K562 (cell line): ENCODE results near the gene PTOV1. TPM values are rescaled to one million over a fixed set of nuclear protein-coding genes. Genes with fewer than 3 reads are reported as not detected.

Source experiments
- CBX8 ChIP-seq: fragments of 200-600 bp; sonication (generic); IDR thresholded peaks from 2 replicates; pipeline ENCODE4 v1.6.1; 2012; ENCODE audit warnings: borderline replicate concordance, mixed run types, low read depth, mild to moderate bottlenecking, moderate library complexity, mixed read lengths, low read length, control low read depth, inconsistent platforms; ENCODE audit not compliant: poor library complexity, severe bottlenecking; ENCODE audit errors: extremely low read depth
- GTF3C2 ChIP-seq: IDR thresholded peaks from 3 replicates; pipeline ENCODE4 v1.6.1; 2011; ENCODE audit warnings: borderline replicate concordance, mild to moderate bottlenecking, moderate library complexity; ENCODE audit not compliant: insufficient read length; ENCODE audit errors: extremely low read depth
- JUNB ChIP-seq: fragments of 450-650 bp; formaldehyde crosslinking; conservative IDR thresholded peaks from 2 replicates; pipeline ENCODE4 v1.4.0; 2020; ENCODE audit warnings: mild to moderate bottlenecking
- MCM7 ChIP-seq, 2 experiments: fragments of 450-650 bp; IDR thresholded peaks; 2 replicates each; pipeline ENCODE4 v1.6.1; 2016 to 2018
- NCOA1 ChIP-seq: fragments of 450-650 bp; IDR thresholded peaks from 2 replicates; pipeline ENCODE4 v1.6.1; 2016; ENCODE audit warnings: low read depth
- NR3C1 ChIP-seq: sonication (generic); formaldehyde crosslinking; IDR thresholded peaks from 2 replicates; pipeline ENCODE4 v1.8.1; 2022; ENCODE audit warnings: missing genetic modification reagents
- PML ChIP-seq: IDR thresholded peaks from 2 replicates; pipeline ENCODE4 v1.6.1; 2012; ENCODE audit warnings: low read length, inconsistent platforms
- POLR2G ChIP-seq: fragments of 200-400 bp; formaldehyde crosslinking; IDR thresholded peaks from 2 replicates; pipeline ENCODE4 v1.6.1; 2017; ENCODE audit warnings: low read depth, mild to moderate bottlenecking, antibody characterized with exemption, low read length, moderate library complexity
- RBM25 ChIP-seq: fragments of 200-400 bp; formaldehyde crosslinking; IDR thresholded peaks from 2 replicates; pipeline ENCODE4 v1.6.1; 2018; ENCODE audit warnings: low read length, low read depth, moderate library complexity; ENCODE audit not compliant: severe bottlenecking
- RUNX1 ChIP-seq: sonication (generic); IDR thresholded peaks from 2 replicates; pipeline ENCODE4 v1.6.1; 2016; ENCODE audit warnings: antibody characterized with exemption, low read depth
- SIN3B ChIP-seq: fragments of 450-650 bp; IDR thresholded peaks from 2 replicates; pipeline ENCODE4 v1.6.1; 2017; ENCODE audit warnings: low read depth, mild to moderate bottlenecking, moderate library complexity
- SMAD3 ChIP-seq: fragments of 450-650 bp; formaldehyde crosslinking; conservative IDR thresholded peaks from 2 replicates; pipeline ENCODE4 v1.4.0; 2020; ENCODE audit warnings: mild to moderate bottlenecking
- SMARCA5 ChIP-seq: fragments of 450-650 bp; IDR thresholded peaks from 2 replicates; pipeline ENCODE4 v1.6.1; 2016
- THRA ChIP-seq: fragments of 450-650 bp; IDR thresholded peaks from 2 replicates; pipeline ENCODE4 v1.6.1; 2017; ENCODE audit warnings: mild to moderate bottlenecking, moderate library complexity
- TOE1 ChIP-seq, 2 experiments: fragments of 450-650 bp in 1 of 2; sonication (generic) in 1 of 2; formaldehyde crosslinking in 1 of 2; IDR thresholded peaks; 2 replicates each; pipeline versions ENCODE4 v1.7.1 to v1.8.0; 2016 to 2022; ENCODE audit warnings: borderline replicate concordance in 2 of 2, mild to moderate bottlenecking in 2 of 2, antibody characterized with exemption in 1 of 2, inconsistent platforms in 1 of 2, low read depth in 1 of 2, missing genetic modification reagents in 1 of 2, moderate library complexity in 1 of 2
- YY1 ChIP-seq, 3 experiments: IDR thresholded peaks; 2 replicates each; pipeline ENCODE4 v1.6.1; 2011; ENCODE audit warnings: low read length in 2 of 3, mild to moderate bottlenecking in 2 of 3, moderate library complexity in 2 of 3, borderline replicate concordance in 1 of 3, control low read depth in 1 of 3, low read depth in 1 of 3; ENCODE audit not compliant: insufficient read depth in 3 of 3, insufficient replicate concordance in 2 of 3, control insufficient read depth in 1 of 3, insufficient read length in 1 of 3; ENCODE audit errors: extremely low read depth in 1 of 3
- ZKSCAN3 ChIP-seq: fragments of 250-450 bp; sonication (Bioruptor Pico); IDR thresholded peaks from 2 replicates; pipeline ENCODE4 v1.4.0; 2020
- ZNF217 ChIP-seq: sonication (generic); formaldehyde crosslinking; IDR thresholded peaks from 2 replicates; pipeline ENCODE4 v1.8.0; 2022; ENCODE audit warnings: mild to moderate bottlenecking, missing genetic modification reagents
- ZNF347 ChIP-seq: fragments of 450-650 bp; formaldehyde crosslinking; IDR thresholded peaks from 2 replicates; pipeline ENCODE4 v1.4.0; 2020; ENCODE audit warnings: low read depth, mild to moderate bottlenecking, moderate library complexity
- polyA plus RNA-seq, 8 experiments: library from polyadenylated mRNA; depleted of rRNA in 4 of 8; stranded (reverse) in 5 of 8; unstranded in 3 of 8; fragments of >200 nt; fragmentation: Nextera tagmentation in 2 of 8; fragmentation: Illumina TruSeq in 1 of 8; extraction: Ambion mirVana in 2 of 8; extraction: Trizol in 1 of 8; gene quantifications; 2 replicates each; pipeline versions ENCODE4 v1.2.1 to v1.2.3, GENCODE V29; 2011 to 2014; ENCODE audit warnings: inconsistent platforms in 1 of 8, missing spikeins in 1 of 8
- total RNA-seq, 7 experiments: library from RNA; depleted of rRNA in 6 of 7; stranded (reverse); fragments of >200 nt in 6 of 7; fragmentation: Illumina TruSeq in 2 of 7; extraction: Trizol in 2 of 7; gene quantifications; 2 replicates each; pipeline versions ENCODE4 v1.2.1 to v1.2.3, GENCODE V29; 2011 to 2021; ENCODE audit warnings: low replicate concordance in 1 of 7
- TF ChIP-seq, protein P1 (sequence below): fragments of 450-650 bp; formaldehyde crosslinking; IDR thresholded peaks from 2 replicates; pipeline ENCODE4 v1.4.0; 2022; ENCODE audit warnings: missing genetic modification characterization
- TF ChIP-seq, protein P2 (sequence below): fragments of 250-450 bp; sonication (Bioruptor Pico); IDR thresholded peaks from 2 replicates; pipeline ENCODE4 v1.8.0; 2021; ENCODE audit warnings: moderate library complexity, mild to moderate bottlenecking, inconsistent platforms

PTOV1 gene
- total and polyA plus RNA-seq, 9 of the 15 experiments (the other 6 are each of a cell fraction or from before 2014, with no cell fraction given), result 4.9 to 169 (median 43.5) TPM

- peak; percentile 12; the same call in 1 of the 2 replicates for TF ChIP-seq NCOA1
- no peak for TF ChIP-seq MCM7 (IDR thresholded peaks at IDR 0.05)
- no peak for TF ChIP-seq ZKSCAN3 (CRISPR knock-in tag)
- peak; percentile 77; the same call in 1 of the 2 replicates for TF ChIP-seq SMAD3 (CRISPR knock-in tag)
- no peak for TF ChIP-seq ZNF217 (CRISPR knock-in tag)
- peak; percentile 87 for TF ChIP-seq POLR2G
- peak; percentile 57; the same call in 1 of the 2 replicates for TF ChIP-seq PML
- no peak for TF ChIP-seq SMARCA5
- TF ChIP-seq NR3C1, result no peak
- no peak for TF ChIP-seq GTF3C2
- TF ChIP-seq THRA, result no peak
- TF ChIP-seq RBM25, result no peak
- no peak for TF ChIP-seq CBX8
- TF ChIP-seq ZNF347 (CRISPR knock-in tag), result no peak
- no peak for TF ChIP-seq RUNX1
- TF ChIP-seq SIN3B, result peak; percentile 81
- TF ChIP-seq, protein P1, sequence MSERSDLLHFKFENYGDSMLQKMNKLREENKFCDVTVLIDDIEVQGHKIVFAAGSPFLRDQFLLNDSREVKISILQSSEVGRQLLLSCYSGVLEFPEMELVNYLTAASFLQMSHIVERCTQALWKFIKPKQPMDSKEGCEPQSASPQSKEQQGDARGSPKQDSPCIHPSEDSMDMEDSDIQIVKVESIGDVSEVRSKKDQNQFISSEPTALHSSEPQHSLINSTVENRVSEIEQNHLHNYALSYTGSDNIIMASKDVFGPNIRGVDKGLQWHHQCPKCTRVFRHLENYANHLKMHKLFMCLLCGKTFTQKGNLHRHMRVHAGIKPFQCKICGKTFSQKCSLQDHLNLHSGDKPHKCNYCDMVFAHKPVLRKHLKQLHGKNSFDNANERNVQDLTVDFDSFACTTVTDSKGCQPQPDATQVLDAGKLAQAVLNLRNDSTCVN (CRISPR knock-in tag), result 0 out of 2 replicates have a peak, but pooled peaks have one; percentile 42
- TF ChIP-seq, protein P2, sequence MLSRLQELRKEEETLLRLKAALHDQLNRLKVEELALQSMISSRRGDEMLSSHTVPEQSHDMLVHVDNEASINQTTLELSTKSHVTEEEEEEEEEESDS (CRISPR knock-in tag), result no peak
- no peak for TF ChIP-seq JUNB
- TF ChIP-seq TOE1 (IDR thresholded peaks at IDR 0.05; ENCODE audit: borderline replicate concordance), result no peak; the same call in none of the 2 replicates
- no peak for TF ChIP-seq TOE1 (CRISPR knock-in tag; IDR thresholded peaks at IDR 0.05; ENCODE audit: borderline replicate concordance, low read depth)
- peak; percentile 98 to 100 (median 100) for TF ChIP-seq YY1 (IDR thresholded peaks at IDR 0.05; ENCODE audit: borderline replicate concordance in 1 of 3, control insufficient read depth in 1 of 3, extremely low read depth in 1 of 3, insufficient read depth in 3 of 3, insufficient read length in 1 of 3, insufficient replicate concordance in 2 of 3, low read depth in 1 of 3, low read length in 2 of 3)
These were observed 32.9 kb upstream of the PTOV1 start, which contains the start of gene MED25 (continued) for GRCh38 chr19:49817964-49818648.
